Measurements from ENCODE around the gene FIBCD1. TPM values are rescaled to one million over a fixed set of nuclear protein-coding genes. Genes with fewer than 3 reads are reported as not detected.
"Not testable (repeated sequence)": the region's sequence is repeated elsewhere in the genome, so short reads cannot be mapped to it uniquely, and the experiment has no call there.

FIBCD1 gene
- total RNA-seq, 2 experiments from 2014 or later: not detected

DNA sequence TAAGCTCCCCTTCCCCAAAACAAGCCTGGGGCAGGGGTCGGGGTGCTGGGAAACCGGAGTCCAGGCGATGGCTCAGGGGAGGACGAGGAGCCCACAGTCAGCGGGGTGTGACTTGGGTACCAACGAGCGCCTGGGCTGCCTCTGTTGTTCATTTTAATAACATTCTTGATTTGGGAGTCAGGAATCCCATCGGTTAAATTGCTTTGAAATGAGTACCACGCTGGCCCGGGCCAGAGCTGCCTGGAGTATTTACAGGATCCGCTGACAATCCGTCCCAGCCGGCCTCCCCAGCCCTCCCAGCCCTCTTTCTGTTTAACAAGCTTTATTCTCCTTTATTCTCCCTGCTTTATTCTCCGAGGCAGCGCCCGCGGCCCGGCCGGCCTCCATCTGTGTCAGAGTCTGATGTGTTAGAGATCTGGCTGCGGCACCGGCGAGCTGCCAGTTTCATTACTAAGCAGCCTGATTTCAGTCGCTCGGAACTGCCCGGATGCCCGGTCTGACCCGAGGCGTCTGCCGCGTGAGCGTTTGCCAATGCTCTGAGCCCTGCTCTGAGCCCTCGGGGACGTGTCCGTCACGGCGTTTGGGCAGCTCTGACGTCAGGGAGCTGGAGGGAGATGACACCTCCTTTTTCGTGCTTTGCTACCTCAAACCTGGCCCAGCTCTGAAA lies 26.0 kb downstream of the FIBCD1 start:
- intact Hi-C loops (cut with micrococcal nuclease; ENCODE audit: unreplicated experiment): no loop called here
- no peak overlapping the region for H2AFZ ChIP-seq (ENCODE audit: low read length)
- BruUV-seq (replicated peaks): no TSS peak

DNA sequence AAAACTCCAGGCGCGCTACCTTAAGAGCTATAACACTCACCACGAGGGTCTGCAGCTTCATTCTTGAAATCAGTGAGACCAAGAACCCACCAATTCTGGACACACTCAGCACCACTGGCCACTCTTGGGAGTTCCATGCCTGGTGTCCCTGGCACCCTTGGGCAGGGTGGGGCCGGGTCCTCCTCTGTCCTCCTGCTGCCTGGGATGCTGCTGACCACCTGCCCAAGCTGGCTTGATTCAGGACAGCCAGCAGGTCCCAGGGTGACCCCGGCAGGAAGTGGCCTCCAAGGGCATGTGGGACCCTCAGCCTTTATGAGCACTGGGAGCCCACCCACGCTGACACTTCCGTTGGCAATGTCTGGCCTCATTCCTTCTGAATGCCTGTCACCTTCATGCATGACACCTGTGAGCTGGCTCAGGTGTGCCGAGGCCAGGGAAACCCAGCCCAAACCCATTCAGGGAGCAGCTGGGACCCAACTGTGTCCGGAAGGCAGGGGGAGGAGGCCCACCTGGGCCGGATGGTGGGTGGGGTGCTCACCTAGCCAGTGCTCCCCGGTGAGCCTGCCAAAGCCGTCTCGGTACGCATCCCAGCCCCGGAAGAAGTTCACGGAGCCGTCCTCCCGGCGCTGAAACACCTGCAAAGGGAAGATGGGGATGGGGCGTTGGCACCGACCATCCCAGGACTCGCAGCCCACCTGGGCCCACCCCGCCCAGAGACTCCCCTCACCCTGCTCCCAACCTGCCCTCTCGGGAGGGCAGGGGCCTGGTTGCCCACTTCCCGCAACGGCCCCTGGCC lies 27.6 kb downstream of the FIBCD1 start:
- no peak overlapping the region for H2AFZ ChIP-seq (ENCODE audit: low read length)
- intact Hi-C loops (cut with micrococcal nuclease; ENCODE audit: unreplicated experiment): no loop called here
- H4K20me1 ChIP-seq (ENCODE audit: insufficient read depth, low read length): no peaks in the 10 kb centered on the region
- no peaks in the 10 kb centered on the region for H3K4me1 ChIP-seq (ENCODE audit: insufficient read depth, low read length, poor library complexity, severe bottlenecking)
- H3K4me3 ChIP-seq (ENCODE audit: low read depth, low read length, poor library complexity, severe bottlenecking): no peak overlapping the region
- H3K4me2 ChIP-seq (ENCODE audit: low read length): no peak overlapping the region
- no peaks in the 10 kb centered on the region for H3K79me2 ChIP-seq (ENCODE audit: insufficient read depth, low read depth, low read length)
- no peak for TF ChIP-seq EZH2phosphoT487 (IDR thresholded peaks at IDR 0.05; ENCODE audit: borderline replicate concordance, low read depth, low read length)
- TF ChIP-seq, protein P1, sequence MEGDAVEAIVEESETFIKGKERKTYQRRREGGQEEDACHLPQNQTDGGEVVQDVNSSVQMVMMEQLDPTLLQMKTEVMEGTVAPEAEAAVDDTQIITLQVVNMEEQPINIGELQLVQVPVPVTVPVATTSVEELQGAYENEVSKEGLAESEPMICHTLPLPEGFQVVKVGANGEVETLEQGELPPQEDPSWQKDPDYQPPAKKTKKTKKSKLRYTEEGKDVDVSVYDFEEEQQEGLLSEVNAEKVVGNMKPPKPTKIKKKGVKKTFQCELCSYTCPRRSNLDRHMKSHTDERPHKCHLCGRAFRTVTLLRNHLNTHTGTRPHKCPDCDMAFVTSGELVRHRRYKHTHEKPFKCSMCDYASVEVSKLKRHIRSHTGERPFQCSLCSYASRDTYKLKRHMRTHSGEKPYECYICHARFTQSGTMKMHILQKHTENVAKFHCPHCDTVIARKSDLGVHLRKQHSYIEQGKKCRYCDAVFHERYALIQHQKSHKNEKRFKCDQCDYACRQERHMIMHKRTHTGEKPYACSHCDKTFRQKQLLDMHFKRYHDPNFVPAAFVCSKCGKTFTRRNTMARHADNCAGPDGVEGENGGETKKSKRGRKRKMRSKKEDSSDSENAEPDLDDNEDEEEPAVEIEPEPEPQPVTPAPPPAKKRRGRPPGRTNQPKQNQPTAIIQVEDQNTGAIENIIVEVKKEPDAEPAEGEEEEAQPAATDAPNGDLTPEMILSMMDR (conservative IDR thresholded peaks at IDR 0.05; ENCODE audit: low read length): no peak
- H3K36me3 ChIP-seq (ENCODE audit: insufficient read depth, low read length): no peaks in the 10 kb centered on the region
- H3K9me3 ChIP-seq (ENCODE audit: low read length): no peaks in the 10 kb centered on the region
- BruUV-seq (replicated peaks): no TSS peak
- no peak for DNase-seq (ENCODE audit: low spot score)
- no peak overlapping the region for H3K27ac ChIP-seq (ENCODE audit: low read depth, low read length, poor library complexity, severe bottlenecking)
- ChIA-PET CTCF (ENCODE audit: unreplicated experiment) (no interaction called here), POLR2A (no interaction called here)
- no peaks in the 10 kb centered on the region for H3K9me2 ChIP-seq (ENCODE audit: insufficient read depth, low read length)

More for the DNA sequence above, 26.0 kb downstream of the FIBCD1 start:
- Histone ChIP-seq H4K20me1 (ENCODE audit: insufficient read depth, low read length) (no peaks in the 10 kb centered on the region), H3K4me2 (ENCODE audit: low read length) (no peak overlapping the region), H3K36me3 (ENCODE audit: insufficient read depth, low read length) (no peaks in the 10 kb centered on the region), H3K9me2 (ENCODE audit: insufficient read depth, low read length) (no peaks in the 10 kb centered on the region), H3K79me2 (ENCODE audit: insufficient read depth, low read depth, low read length) (no peaks in the 10 kb centered on the region), H3K9me3 (ENCODE audit: low read length) (no peaks in the 10 kb centered on the region), H3K4me1 (ENCODE audit: insufficient read depth, low read length, poor library complexity, severe bottlenecking) (no peaks in the 10 kb centered on the region), H3K27ac (ENCODE audit: low read depth, low read length, poor library complexity, severe bottlenecking) (no peak overlapping the region), H3K4me3 (ENCODE audit: low read depth, low read length, poor library complexity, severe bottlenecking) (no peak overlapping the region)
- TF ChIP-seq, protein P1 (conservative IDR thresholded peaks at IDR 0.05; ENCODE audit: low read length): no peak
- TF ChIP-seq EZH2phosphoT487 (IDR thresholded peaks at IDR 0.05; ENCODE audit: borderline replicate concordance, low read depth, low read length): no peak
- ChIA-PET POLR2A (no interaction called here), CTCF (ENCODE audit: unreplicated experiment) (no interaction called here)
- no peak for DNase-seq (ENCODE audit: low spot score)

DNA sequence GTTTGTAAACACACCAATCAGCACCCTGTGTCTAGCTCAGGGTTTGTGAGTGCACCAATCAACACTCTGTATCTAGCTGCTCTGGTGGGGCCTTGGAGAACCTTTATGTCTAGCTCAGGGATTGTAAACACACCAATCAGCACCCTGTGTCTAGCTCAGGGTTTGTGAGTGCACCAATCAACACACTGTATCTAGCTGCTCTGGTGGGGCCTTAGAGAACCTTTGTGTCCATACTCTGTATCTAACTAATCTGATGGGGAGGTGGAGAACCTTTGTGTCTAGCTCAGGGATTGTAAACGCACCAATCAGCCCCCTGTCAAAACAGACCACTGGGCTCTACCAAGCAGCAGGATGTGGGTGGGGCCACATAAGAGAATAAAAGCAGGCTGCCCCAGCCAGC lies 28.4 kb downstream of the FIBCD1 start:
- H3K9me3 ChIP-seq (ENCODE audit: low read length); DNase-seq (ENCODE audit: low spot score); H3K4me2 ChIP-seq (ENCODE audit: low read length); H4K20me1 ChIP-seq (ENCODE audit: insufficient read depth, low read length); H3K4me3 ChIP-seq (ENCODE audit: low read depth, low read length, poor library complexity, severe bottlenecking); POLR2A ChIA-PET; H3K79me2 ChIP-seq (ENCODE audit: insufficient read depth, low read depth, low read length); H3K9me2 ChIP-seq (ENCODE audit: insufficient read depth, low read length); CTCF ChIA-PET (ENCODE audit: unreplicated experiment); H3K27ac ChIP-seq (ENCODE audit: low read depth, low read length, poor library complexity, severe bottlenecking); H3K36me3 ChIP-seq (ENCODE audit: insufficient read depth, low read length); H3K4me1 ChIP-seq (ENCODE audit: insufficient read depth, low read length, poor library complexity, severe bottlenecking); H2AFZ ChIP-seq (ENCODE audit: low read length); intact Hi-C loops (cut with micrococcal nuclease; ENCODE audit: unreplicated experiment); BruUV-seq (replicated peaks): not testable (repeated sequence)

DNA sequence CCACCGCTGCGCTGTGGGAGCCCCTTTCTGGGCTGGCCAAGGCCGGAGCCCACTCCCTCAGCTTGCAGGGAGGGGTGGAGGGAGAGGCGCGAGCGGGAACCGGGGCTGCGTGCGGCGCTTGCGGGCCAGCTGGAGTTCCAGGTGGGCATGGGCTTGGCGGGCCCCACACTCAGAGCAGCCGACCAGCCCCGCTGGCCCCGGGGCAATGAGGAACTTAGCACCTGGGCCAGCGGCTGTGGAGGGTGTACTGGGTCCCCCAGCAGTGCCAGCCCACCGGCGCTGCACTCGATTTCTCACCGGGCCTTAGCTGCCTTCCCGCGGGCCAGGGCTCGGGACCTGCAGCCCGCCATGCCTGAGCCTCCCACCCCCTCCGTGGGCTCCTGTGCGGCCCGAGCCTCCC lies 29.0 kb downstream of the FIBCD1 start:
- BruUV-seq (replicated peaks); CTCF ChIA-PET (ENCODE audit: unreplicated experiment); H4K20me1 ChIP-seq (ENCODE audit: insufficient read depth, low read length): not testable (repeated sequence)

More for the DNA sequence above, 29.0 kb downstream of the FIBCD1 start:
- H2AFZ ChIP-seq (ENCODE audit: low read length); H3K9me3 ChIP-seq (ENCODE audit: low read length); H3K36me3 ChIP-seq (ENCODE audit: insufficient read depth, low read length); intact Hi-C loops (cut with micrococcal nuclease; ENCODE audit: unreplicated experiment); H3K4me3 ChIP-seq (ENCODE audit: low read depth, low read length, poor library complexity, severe bottlenecking); H3K79me2 ChIP-seq (ENCODE audit: insufficient read depth, low read depth, low read length); H3K27ac ChIP-seq (ENCODE audit: low read depth, low read length, poor library complexity, severe bottlenecking); H3K9me2 ChIP-seq (ENCODE audit: insufficient read depth, low read length); H3K4me1 ChIP-seq (ENCODE audit: insufficient read depth, low read length, poor library complexity, severe bottlenecking); H3K4me2 ChIP-seq (ENCODE audit: low read length); DNase-seq (ENCODE audit: low spot score): not testable (repeated sequence)
- POLR2A ChIA-PET: interaction anchor here (0.7 kb wide), 2 partner anchors 50 to 217 kb away, joined by 3 to 5 read pairs; no protein-coding TSS in a partner anchor

Measured in OCI-LY7 (cell line).